GM23248 (cell line): ENCODE measurements around the gene CALD1. TPM values are rescaled to one million over a fixed set of nuclear protein-coding genes. Genes with fewer than 3 reads are reported as not detected.
A peak's percentile ranks its signal among the peaks of the same experiment; 100 is the strongest.
"Not testable (repeated sequence)": the region's sequence is repeated elsewhere in the genome, so short reads cannot be mapped to it uniquely, and the experiment has no call there.

Experiments
- DNase-seq: peaks from one replicate; pipeline ENCODE4 v3.0.0-alpha.2; 2015
- H2AFZ ChIP-seq: fragments of 200-600 bp; sonication (generic); 2 replicates; pipeline ENCODE4 v1.6.1; 2016; ENCODE audit warnings: antibody characterized with exemption
- H3F3A ChIP-seq: fragments of 200-600 bp; sonication (generic); 2 replicates; pipeline ENCODE4 v1.6.1; 2016; ENCODE audit warnings: mild to moderate bottlenecking, antibody characterized with exemption, mixed run types; ENCODE audit not compliant: insufficient read depth
- H3K27ac ChIP-seq: fragments of 200-600 bp; sonication (generic); 2 replicates; pipeline ENCODE4 v1.5.1; 2016; ENCODE audit warnings: mild to moderate bottlenecking
- H3K27me3 ChIP-seq: fragments of 200-600 bp; sonication (generic); replicated peaks from 2 replicates; pipeline ENCODE4 v1.6.1; 2016; ENCODE audit warnings: mild to moderate bottlenecking; ENCODE audit not compliant: insufficient read depth
- H3K36me3 ChIP-seq: fragments of 200-600 bp; sonication (generic); 2 replicates; pipeline ENCODE4 v1.6.1; 2016; ENCODE audit warnings: low read depth, mild to moderate bottlenecking
- H3K4me1 ChIP-seq: fragments of 200-600 bp; sonication (generic); 2 replicates; pipeline ENCODE4 v1.6.1; 2016; ENCODE audit warnings: mild to moderate bottlenecking; ENCODE audit not compliant: insufficient read depth
- H3K4me2 ChIP-seq: fragments of 200-600 bp; sonication (generic); one replicate; pipeline ENCODE4 v1.6.1; 2016; ENCODE audit warnings: mild to moderate bottlenecking; ENCODE audit not compliant: unreplicated experiment
- H3K4me3 ChIP-seq: fragments of 200-600 bp; sonication (generic); 2 replicates; pipeline ENCODE4 v1.5.1; 2016; ENCODE audit warnings: mild to moderate bottlenecking
- H3K79me2 ChIP-seq: fragments of 200-600 bp; sonication (generic); 2 replicates; pipeline ENCODE4 v1.6.1; 2016; ENCODE audit warnings: mild to moderate bottlenecking; ENCODE audit not compliant: insufficient read depth
- H3K9ac ChIP-seq: fragments of 200-600 bp; sonication (generic); 2 replicates; pipeline ENCODE4 v1.6.1; 2016; ENCODE audit warnings: mild to moderate bottlenecking
- H3K9me2 ChIP-seq: fragments of 200-600 bp; sonication (generic); 2 replicates; pipeline ENCODE4 v1.6.1; 2016; ENCODE audit warnings: mixed run types, mild to moderate bottlenecking, moderate library complexity; ENCODE audit not compliant: insufficient read depth
- H3K9me3 ChIP-seq: fragments of 200-600 bp; sonication (generic); one replicate; pipeline ENCODE4 v1.6.1; 2017; ENCODE audit warnings: low read depth
- H4K20me1 ChIP-seq: fragments of 200-600 bp; sonication (generic); 2 replicates; pipeline ENCODE4 v1.6.0; 2016; ENCODE audit not compliant: insufficient read depth
- EZH2 ChIP-seq: fragments of 200-600 bp; sonication (generic); IDR thresholded peaks from 2 replicates; pipeline ENCODE4 v1.6.1; 2018; ENCODE audit warnings: antibody characterized with exemption, mild to moderate bottlenecking; ENCODE audit not compliant: insufficient read depth, poor library complexity, severe bottlenecking
- EZH2phosphoT487 ChIP-seq: fragments of 200-600 bp; sonication (generic); IDR thresholded peaks from 2 replicates; pipeline ENCODE4 v1.6.1; 2018; ENCODE audit warnings: antibody characterized with exemption, moderate library complexity, mild to moderate bottlenecking, low read depth; ENCODE audit not compliant: insufficient read depth
- WGBS, 2 experiments: methylation state at CpG; one replicate each; pipeline ENCODE4 v1.1.6; 2015 to 2017; ENCODE audit warnings: low lambda C conversion rate in 2 of 2, low coverage in 1 of 2; ENCODE audit errors: missing lambda C conversion rate in 2 of 2; 5-methylcytosine and 5-hydroxymethylcytosine counted together
- in situ Hi-C: fragments of 300-500 bp; cut with MboI; formaldehyde crosslinking; loops from 2 replicates; pipeline ENCODE4 v1.15.0; 2020
- polyA plus RNA-seq: library from polyadenylated mRNA; unstranded; fragments of >200 nt; fragmentation: Nextera tagmentation; extraction: Ambion mirVana; gene quantifications from 2 replicates; pipeline ENCODE4 v1.2.1, GENCODE V29; 2016
- total RNA-seq: library from RNA; depleted of rRNA; stranded (reverse); fragments of >200 nt; shearing (Covaris generic); gene quantifications from 2 replicates; pipeline ENCODE4 v1.2.3, GENCODE V29; 2014

The CALD1 gene
- total and polyA plus RNA-seq, 2 experiments from 2014 or later = 698 to 1,687 TPM

DNA sequence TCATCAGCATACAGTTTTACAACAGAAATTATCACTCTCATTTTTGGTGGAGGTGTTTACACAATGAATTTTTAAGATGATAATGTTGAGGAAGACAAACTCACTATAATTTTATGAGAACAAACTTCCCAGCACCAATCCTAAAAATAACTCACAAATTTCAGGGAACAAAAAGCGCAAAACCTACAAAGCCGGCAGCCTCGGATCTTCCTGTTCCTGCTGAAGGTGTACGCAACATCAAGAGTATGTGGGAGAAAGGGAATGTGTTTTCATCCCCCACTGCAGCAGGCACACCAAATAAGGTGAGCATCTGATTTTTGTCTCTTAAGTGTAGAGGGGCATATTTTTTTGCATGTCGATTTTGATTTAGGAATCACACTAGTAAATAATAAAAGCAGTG is 180.4 kb downstream of the CALD1 start:
- no peak overlapping the region for H3K4me2 ChIP-seq
- H3F3A ChIP-seq = peaks cover 82% of the 10 kb centered on the region
- H3K4me3 ChIP-seq = no peak overlapping the region
- no peaks in the 10 kb centered on the region for H3K9me2 ChIP-seq
- H3K27ac ChIP-seq = no peak overlapping the region
- H2AFZ ChIP-seq = no peak overlapping the region
- no peaks in the 10 kb centered on the region for H4K20me1 ChIP-seq
- H3K4me1 ChIP-seq = no peaks in the 10 kb centered on the region
- in situ Hi-C loops = loop anchor here (25.0 kb wide), 1 partner anchor 273 kb away; no protein-coding TSS in a partner anchor
- H3K27me3 ChIP-seq = no peaks in the 10 kb centered on the region
- TF ChIP-seq EZH2 (no peak), EZH2phosphoT487 (no peak)
- DNase-seq = no peak
- H3K9me3 ChIP-seq = no peaks in the 10 kb centered on the region
- H3K9ac ChIP-seq = no peak overlapping the region
- peaks cover 87% of the 10 kb centered on the region for H3K36me3 ChIP-seq
- WGBS, 2 experiments = 96 to 97% methylated on average over 5 of the region's 5 CpGs
- peaks cover 29% of the 10 kb centered on the region for H3K79me2 ChIP-seq

DNA sequence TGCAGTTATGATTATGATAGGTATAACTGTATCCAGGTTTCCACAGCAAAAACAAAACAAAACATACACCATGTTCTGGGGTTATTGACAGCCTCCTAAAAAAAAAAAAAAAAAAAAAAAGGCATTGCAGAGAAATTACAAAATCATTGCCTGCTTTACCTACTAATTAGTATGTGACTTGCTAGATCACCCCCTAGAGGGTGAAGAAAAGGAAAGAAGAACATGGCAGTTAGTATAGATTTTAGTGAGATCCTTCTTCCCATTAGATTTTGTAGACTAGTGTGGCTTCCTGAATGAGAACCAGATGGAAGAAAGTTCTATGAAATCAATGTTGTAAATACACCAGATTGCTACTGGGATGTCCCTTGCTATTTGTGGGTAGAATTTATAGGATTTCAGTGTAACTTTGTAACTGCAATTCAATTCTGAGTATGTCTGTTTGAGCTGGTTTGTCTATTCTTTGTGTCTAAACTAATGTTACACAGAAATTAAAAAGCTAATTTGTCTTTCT is 182.9 kb downstream of the CALD1 start:
- H3K27me3 ChIP-seq = no peaks in the 10 kb centered on the region
- in situ Hi-C loops = loop anchor here (25.0 kb wide), 1 partner anchor 275 kb away; no protein-coding TSS in a partner anchor
- no peak overlapping the region for H3K4me2 ChIP-seq
- no peak for TF ChIP-seq EZH2
- TF ChIP-seq EZH2phosphoT487 = no peak
- no peak overlapping the region for H2AFZ ChIP-seq
- no peaks in the 10 kb centered on the region for H3K4me1 ChIP-seq
- DNase-seq = no peak
- H3K79me2 ChIP-seq = peaks cover 11% of the 10 kb centered on the region; the same call in 1 of the 2 replicates
- no peaks in the 10 kb centered on the region for H4K20me1 ChIP-seq
- H3F3A ChIP-seq = peaks cover 88% of the 10 kb centered on the region
- peaks cover 92% of the 10 kb centered on the region for H3K36me3 ChIP-seq
- no peaks in the 10 kb centered on the region for H3K9me3 ChIP-seq
- peak overlapping the region; percentile 15; the same call in 1 of the 2 replicates for H3K27ac ChIP-seq
- no peak overlapping the region for H3K4me3 ChIP-seq
- H3K9me2 ChIP-seq = no peaks in the 10 kb centered on the region
- H3K9ac ChIP-seq = no peak overlapping the region

DNA sequence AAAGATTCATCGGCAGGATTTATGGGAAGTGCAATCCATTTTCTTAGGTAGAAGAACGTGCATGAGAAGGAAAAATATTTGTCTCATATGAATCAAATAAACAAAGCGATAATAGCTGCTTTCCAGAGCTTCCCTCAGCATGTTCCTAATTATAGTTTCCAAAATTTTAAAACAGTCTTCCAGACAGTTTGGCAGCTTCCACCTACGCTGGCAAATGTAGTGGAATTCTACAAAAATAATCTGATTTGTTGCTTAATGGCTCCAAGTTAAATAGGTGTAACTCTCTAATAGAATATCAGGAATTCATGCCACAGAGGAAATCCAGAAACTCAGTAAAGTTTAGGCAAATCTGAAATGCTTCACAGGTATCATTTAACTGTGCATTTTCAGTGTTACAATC is 183.6 kb downstream of the CALD1 start:
- peaks cover 88% of the 10 kb centered on the region for H3F3A ChIP-seq
- H3K27ac ChIP-seq = peak overlapping the region; percentile 15; the same call in 1 of the 2 replicates
- WGBS, 2 experiments = 35 to 38% methylated on average over 4 of the region's 4 CpGs

DNA sequence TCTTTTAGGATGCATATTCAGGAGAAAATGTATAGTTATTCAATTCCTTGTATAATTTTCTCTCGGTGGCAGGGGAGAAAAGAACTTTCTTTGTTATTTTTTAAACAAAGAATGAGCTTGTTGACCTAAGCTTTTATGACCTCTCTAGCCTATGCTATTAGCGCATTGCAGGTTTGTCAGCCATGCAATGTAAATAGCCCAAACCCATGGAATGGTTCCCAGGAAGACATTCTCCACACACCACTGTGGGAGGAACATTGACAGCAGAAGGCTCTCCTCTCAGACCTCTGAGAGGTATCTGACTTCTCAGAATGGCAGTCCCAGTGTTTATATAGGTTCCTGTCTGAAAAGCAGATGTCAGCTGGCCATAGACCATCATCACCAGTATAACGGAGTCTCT is 187.3 kb downstream of the CALD1 start:
- Histone ChIP-seq H3K27ac (no peak overlapping the region), H3K9me3 (no peaks in the 10 kb centered on the region), H3K4me3 (no peak overlapping the region), H3K4me2 (no peak overlapping the region), H3K9ac (no peak overlapping the region), H3K79me2 (peaks cover 1% of the 10 kb centered on the region; the same call in 1 of the 2 replicates), H3K36me3 (peaks cover 95% of the 10 kb centered on the region), H4K20me1 (no peaks in the 10 kb centered on the region), H3K27me3 (no peaks in the 10 kb centered on the region), H3F3A (peaks cover 91% of the 10 kb centered on the region), H2AFZ (no peak overlapping the region), H3K9me2 (no peaks in the 10 kb centered on the region), H3K4me1 (no peaks in the 10 kb centered on the region)
- WGBS, 2 experiments = 99 to 100% methylated on average over 3 of the region's 3 CpGs
- TF ChIP-seq EZH2 (no peak), EZH2phosphoT487 (no peak)
- no peak for DNase-seq
- in situ Hi-C loops = loop anchor here (25.0 kb wide), 1 partner anchor 279 kb away; no protein-coding TSS in a partner anchor

More for the DNA sequence above, 183.6 kb downstream of the CALD1 start:
- Histone ChIP-seq H3K4me1 (no peaks in the 10 kb centered on the region), H3K27me3 (no peaks in the 10 kb centered on the region), H3K4me2 (no peak overlapping the region), H3K9me3 (no peaks in the 10 kb centered on the region), H3K36me3 (peaks cover 91% of the 10 kb centered on the region), H3K4me3 (no peak overlapping the region), H4K20me1 (no peaks in the 10 kb centered on the region), H3K9ac (0 out of 2 replicates have a peak overlapping the region, but pooled peaks have one; percentile 2), H3K79me2 (peaks cover 11% of the 10 kb centered on the region; the same call in 1 of the 2 replicates), H3K9me2 (no peaks in the 10 kb centered on the region), H2AFZ (no peak overlapping the region)
- no peak for DNase-seq
- TF ChIP-seq EZH2 = no peak
- TF ChIP-seq EZH2phosphoT487 = no peak
- in situ Hi-C loops = loop anchor here (25.0 kb wide), 1 partner anchor 276 kb away; no protein-coding TSS in a partner anchor

DNA sequence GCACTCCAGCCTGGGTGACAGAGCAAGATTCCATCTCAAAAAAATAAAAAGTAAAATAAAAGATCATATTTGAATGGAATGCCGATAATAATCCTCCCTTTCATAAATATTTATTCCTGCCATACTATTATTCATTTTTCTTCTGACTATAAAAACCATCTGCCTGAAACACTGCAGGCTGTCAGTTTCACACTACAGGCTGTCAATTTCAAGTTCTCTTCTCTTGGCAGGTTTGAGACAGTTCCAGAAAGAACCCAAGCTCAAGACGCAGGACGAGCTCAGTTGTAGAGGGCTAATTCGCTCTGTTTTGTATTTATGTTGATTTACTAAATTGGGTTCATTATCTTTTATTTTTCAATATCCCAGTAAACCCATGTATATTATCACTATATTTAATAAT is 188.7 kb downstream of the CALD1 start:
- no peak for DNase-seq
- H3F3A ChIP-seq = peaks cover 87% of the 10 kb centered on the region
- no peak for TF ChIP-seq EZH2phosphoT487
- TF ChIP-seq EZH2 = no peak
- no peak overlapping the region for H3K4me2 ChIP-seq
- no peaks in the 10 kb centered on the region for H3K9me2 ChIP-seq
- in situ Hi-C loops = loop anchor here (25.0 kb wide), 1 partner anchor 281 kb away; no protein-coding TSS in a partner anchor
- H3K79me2 ChIP-seq = no peaks in the 10 kb centered on the region; the same call in 1 of the 2 replicates
- no peak overlapping the region for H3K9ac ChIP-seq
- WGBS, 2 experiments = 88% methylated on average over 4 of the region's 4 CpGs
- no peaks in the 10 kb centered on the region for H3K4me1 ChIP-seq
- H3K27ac ChIP-seq = no peak overlapping the region
- no peaks in the 10 kb centered on the region for H3K9me3 ChIP-seq
- peaks cover 81% of the 10 kb centered on the region for H3K36me3 ChIP-seq
- no peaks in the 10 kb centered on the region for H4K20me1 ChIP-seq
- no peak overlapping the region for H3K4me3 ChIP-seq
- H2AFZ ChIP-seq = no peak overlapping the region
- no peaks in the 10 kb centered on the region for H3K27me3 ChIP-seq

DNA sequence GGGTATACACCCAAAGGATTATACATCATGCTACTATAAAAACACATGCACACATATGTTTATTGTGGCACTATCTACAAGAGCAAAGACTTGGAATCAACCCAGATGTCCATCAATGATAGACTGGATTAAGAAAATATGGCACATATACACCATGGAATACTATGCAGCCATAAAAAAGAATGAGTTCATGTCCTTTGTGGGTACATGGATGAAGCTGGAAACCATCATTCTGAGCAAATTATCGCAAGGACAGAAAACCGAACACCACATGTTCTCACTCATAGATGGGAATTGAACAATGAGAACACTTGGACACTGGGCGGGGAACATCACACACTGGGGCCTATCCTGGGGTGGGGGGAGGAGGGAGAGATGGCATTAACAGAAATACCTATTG is 202.2 kb downstream of the CALD1 start:
- in situ Hi-C loops, H3K9me3 ChIP-seq, DNase-seq, H3K27ac ChIP-seq, H3K79me2 ChIP-seq, H3K4me1 ChIP-seq, H3K36me3 ChIP-seq, H2AFZ ChIP-seq, H3K9ac ChIP-seq, H3K4me2 ChIP-seq, H3K4me3 ChIP-seq, H3K27me3 ChIP-seq, H3K9me2 ChIP-seq, H4K20me1 ChIP-seq: not testable (repeated sequence)
- H3F3A ChIP-seq = peaks cover 14% of the 10 kb centered on the region; the same call in 1 of the 2 replicates
- WGBS, 2 experiments = 82 to 90% methylated on average over 3 of the region's 3 CpGs
